GOT3 (cell line): ENCODE results near the gene CYTIP.
"Not testable (repeated sequence)": the region's sequence is repeated elsewhere in the genome, so short reads cannot be mapped to it uniquely, and the experiment has no call there.

Source experiments
- DNase-seq: peaks from one replicate; lab custom pipeline; 2025; ENCODE audit warnings: mixed read lengths; lab: John Stamatoyannopoulos, UW

Gene CYTIP

DNA sequence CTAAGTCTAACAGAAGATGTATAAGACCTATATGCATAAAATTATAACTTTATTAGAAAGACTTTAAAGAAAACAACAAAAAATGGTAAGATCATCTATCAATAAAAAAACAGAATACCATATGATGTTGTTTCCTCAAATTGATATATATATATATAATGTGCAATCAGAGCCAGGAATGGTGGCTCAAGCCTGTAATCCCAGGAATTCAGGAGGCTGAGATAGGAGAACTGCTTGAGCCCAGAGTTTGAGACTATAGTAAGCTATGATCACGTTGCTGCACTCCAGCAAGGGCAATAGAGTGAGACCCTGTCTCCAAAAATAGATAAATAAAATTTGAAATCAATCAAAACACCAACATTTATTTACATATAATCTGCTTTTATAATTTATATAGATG lies 19.5 kb downstream of the CYTIP start:
- no peak for DNase-seq

DNA sequence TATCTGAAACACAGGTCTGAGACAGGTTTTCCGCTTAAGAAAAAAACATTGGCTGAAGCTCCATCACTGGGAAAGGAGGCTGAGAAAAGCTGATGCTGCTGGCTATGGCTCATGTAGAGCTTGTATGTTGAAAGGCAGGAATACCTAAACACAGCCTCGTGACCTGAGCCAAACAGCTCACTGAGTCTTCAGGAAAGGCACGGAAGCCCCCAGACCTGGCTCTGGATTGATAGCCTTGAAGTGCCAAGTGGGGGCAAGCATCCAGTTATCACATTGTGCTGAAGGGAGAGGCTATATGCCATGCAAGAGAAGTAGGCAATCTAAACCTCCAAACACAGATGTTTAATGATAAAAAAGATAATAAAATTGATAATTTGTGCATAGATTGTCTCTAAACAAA lies 21.9 kb downstream of the CYTIP start:
- no peak for DNase-seq

- no peak for DNase-seq
Measured at GRCh38 chr2:157421331-157421944, 22.5 kb downstream of the CYTIP start.

DNA sequence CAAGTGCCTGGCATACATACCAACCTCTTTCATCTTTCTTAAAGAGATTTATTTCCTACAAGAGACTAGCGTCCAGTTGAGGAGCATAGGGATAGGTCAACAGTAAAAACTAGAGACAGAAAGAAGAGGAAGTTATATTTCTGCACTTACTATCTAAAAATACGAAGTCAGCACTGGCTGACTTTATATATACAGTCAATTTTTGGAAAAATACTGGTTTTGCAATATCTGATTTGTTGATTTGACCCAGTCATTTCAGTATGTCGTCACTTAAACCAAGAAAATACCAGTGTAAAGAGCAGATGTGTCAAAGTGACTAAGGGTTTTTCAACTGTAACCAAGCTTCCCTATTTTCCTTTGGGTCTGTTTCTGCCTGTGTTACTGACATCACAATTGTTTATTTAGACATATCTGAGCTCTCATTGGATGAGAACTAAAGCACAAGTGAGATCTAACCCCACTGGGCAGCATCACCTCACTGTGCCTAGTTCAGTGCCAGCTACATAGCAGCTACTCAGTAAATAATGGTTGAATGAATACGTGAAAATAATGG lies 23.0 kb downstream of the CYTIP start:
- DNase-seq: no peak

DNA sequence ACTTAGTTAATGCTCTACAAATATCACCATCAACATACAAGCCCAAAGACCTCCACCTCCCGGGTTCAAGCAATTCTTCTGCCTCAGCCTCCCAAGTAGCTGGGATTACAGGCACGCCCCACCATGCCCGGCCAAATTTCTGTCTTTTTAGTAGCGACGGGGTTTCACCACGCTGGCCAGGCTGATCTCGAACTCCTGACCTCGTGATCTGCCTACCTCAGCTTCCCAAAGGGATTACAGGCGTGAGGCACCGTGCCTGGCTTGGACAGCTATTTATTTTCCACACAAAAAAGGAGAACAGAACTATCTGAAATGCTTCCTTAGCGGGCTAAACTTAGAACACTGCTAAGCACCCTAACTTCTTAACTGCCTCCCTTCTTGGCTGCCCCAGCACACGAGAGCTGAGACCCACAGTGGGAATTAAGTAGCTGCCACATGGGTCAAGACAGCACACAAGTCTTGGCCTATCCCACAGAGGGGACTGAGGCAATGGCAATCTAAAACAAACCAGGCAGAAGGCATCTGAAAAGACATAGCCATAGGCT lies 24.8 kb downstream of the CYTIP start:
- DNase-seq: no peak

GRCh38 chr2:157418239-157418641 lies 25.6 kb downstream of the CYTIP start:
- DNase-seq: no peak

DNA sequence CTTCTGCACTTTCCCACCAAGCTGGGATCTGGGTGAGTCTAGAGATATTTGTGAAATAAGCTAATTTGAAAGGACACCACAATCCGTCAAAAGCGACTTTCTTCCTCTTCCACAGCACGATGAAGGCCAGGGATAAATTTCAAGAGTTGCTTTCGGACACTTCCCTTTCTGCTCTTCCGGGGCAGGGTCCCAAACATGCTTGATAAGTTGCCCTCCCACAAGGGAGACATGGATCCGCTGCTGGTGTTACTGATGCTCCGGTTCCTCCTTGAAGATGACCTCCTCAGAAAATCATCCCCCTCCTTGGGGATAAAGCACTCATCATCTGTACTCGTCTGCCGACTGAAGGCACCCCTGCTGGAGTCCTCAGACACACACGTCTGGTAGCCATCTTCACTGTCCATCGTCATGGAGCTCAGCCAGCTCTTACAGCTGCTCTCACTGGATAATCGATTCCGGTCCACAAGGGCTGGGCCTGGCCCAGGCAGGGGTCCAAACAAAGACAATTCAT lies 28.2 kb downstream of the CYTIP start:
- DNase-seq: no peak

DNA sequence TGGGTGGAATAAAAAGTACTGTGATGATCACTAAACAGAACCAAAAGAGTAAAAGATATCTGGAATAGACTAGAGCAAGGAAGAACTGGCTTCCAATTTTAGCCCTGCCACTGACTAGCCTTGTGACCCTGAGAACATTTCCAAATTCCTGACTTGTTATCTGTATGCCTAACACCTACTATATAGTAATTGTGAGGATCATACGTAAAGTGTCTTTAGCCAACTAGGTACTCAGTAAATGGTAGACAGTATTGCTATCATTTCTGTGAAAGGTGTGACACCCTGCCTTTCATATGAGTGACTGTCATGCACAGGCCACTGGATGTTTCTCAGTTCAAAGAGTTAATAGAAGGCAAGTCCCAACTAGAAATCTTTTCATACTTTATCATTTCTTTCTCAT lies 29.8 kb downstream of the CYTIP start:
- DNase-seq: no peak

DNA sequence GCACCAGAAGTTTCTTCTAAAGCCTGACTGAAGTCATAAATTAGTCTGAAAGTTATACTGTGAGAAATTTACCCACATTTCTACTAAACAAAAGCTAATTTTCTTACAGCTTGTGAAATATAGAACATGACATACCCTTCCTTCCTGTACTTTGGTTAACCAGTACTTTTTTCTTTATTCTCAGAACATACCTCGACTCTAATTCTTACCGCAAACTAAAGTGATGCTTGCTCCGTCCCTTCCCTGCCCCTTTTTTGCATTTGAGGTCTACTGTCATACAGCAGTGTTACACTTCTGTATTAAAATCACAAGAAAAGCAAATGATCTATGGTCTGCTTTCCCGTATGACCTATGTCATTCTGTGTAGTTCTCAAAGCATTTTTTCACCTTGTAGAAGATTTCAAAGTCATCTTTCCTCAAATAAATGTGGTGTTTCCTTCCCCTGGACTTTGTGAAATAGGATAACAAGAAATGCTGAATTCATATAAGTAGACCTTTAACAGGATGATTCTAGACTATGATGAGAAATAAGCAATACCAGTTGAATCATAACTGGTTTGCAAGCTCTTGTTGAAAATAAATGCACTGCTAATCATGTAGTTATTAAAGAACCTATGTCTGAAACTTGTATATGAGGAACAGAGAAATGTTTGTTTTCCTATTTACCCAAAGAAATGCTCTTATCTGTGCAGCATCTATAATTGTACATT lies 30.4 kb downstream of the CYTIP start:
- DNase-seq: no peak

GRCh38 chr2:157411624-157412336 lies 32.1 kb downstream of the CYTIP start:
- no peak for DNase-seq

GRCh38 chr2:157405398-157405797 lies 38.5 kb downstream of the CYTIP start:
- not testable (repeated sequence) for DNase-seq

DNA sequence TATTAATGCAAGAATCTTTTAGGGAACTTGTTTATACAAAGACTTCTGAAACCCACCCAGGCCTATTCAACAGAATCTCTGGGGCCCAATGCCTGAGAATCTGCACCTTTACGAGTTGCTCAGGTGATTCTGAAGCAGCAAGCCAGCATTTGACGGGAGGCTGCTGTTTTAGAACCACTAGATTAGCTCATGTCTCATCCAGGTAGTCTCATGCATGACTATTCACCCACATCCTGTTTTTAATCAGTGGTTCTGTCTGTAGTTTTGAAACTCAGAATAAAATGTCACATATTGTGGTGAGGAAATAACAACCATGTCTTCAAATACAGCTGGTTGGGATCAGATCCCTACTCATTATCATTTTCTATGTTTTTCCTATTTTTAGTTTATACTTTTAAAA lies 39.5 kb downstream of the CYTIP start:
- no peak for DNase-seq

DNA sequence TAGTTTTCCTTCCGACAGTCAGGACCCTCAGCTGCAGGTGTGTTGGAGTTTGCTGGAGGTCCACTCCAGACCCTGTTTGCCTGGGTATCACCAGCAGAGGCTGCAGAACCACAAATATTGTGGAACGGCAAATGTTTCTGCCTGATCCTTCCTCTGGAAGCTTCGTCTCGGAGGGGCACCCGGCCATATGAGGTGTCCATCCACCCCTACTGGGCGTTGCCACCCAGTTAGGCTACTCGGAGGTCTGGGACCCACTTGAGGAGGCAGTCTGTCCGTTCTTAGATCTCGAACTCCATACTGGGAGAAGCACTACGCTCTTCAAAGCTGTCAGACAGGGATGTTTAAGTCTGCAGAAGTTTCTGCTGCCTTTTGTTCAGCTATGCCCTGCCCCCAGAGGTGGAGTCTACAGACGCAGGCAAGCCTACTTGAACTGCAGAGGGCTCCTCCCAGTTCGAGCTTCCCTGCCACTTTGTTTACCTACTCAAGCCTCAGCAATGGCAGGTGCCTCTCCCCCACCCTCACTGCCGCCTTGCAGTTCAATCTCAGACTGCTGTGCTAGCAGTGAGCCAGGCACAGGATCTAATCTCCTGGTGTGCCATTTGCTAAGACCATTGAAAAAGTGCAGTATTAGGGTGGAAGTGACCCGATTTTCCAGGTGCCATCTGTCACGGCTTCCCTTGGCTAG lies 40.9 kb downstream of the CYTIP start:
- DNase-seq: not testable (repeated sequence)

GRCh38 chr2:157395811-157396210 lies 48.1 kb downstream of the CYTIP start:
- no peak for DNase-seq

- DNase-seq: no peak
Measured at GRCh38 chr2:157394928-157395327, 49.0 kb downstream of the CYTIP start.

DNA sequence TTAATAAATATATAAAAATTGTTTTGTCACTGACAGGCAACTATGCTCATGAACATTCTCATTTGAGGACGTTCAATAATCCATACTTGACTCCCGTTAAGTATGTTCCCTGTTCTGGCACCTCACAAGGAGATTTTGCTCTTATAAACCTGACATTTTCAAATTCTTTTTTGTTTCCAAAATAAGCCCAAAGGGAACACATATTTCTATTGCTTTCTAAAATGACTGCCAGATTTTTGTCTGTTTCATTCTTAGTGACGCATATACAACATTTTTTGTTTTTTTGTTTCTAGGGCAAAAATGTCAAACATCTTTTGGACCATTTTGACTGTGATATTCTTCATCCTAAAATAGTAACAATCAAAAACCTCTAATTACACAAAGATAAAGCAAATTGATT lies 50.5 kb downstream of the CYTIP start:
- DNase-seq: no peak

DNA sequence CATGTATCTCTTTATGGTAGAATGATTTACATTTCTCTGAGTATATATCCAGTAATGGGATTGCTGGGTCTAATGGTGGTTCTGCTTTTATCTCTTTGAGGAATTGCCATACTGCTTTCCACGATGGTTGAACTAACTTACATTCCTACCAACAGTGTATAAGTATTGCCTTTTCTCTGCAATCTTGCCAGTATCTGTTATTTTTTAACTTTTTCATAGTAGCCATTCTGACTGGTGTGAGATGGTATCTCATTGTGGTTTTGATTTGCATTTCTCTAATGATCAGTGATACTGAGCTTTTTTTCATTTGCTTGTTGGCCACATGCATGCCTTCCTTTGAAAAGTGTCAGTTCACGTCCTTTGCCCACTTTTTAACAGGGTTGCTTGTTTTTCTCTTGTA lies 55.1 kb downstream of the CYTIP start:
- DNase-seq: no peak

DNA sequence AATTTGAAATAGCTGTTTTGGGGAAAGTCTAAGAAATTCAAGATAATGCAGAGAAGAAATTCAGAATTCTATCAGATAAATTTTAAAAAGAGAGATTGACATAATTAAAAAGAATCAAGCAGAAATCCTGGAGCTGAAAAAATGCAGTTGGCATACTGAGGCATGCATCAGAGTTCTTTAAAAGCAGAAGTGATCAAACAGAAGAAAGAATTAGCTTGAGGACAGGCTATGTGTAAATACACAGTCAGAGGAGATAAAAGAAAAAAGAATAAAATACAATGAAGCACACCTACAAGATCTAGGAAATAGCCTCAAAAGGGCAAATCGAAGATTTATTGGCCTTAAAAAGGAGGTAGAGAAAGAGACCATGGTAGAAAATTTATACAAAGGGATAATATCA lies 57.1 kb downstream of the CYTIP start:
- no peak for DNase-seq

DNA sequence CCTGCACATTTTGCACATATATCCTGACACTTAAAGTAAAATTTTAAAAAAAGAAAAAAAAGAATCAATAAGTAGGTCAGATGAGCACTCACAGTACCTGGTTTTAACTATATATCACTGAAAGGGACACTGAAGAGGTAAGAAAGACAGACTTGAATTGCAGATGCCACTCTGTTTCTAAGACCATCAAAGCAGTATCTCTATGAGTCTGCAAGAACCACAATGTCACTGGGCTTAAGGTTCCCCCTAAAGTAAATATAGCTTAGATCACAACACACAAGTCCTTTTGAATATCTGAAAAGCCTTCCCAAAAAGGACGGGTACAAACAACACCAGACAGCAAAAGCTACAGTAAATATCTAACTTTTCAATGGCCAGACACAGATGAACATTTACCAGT lies 57.6 kb downstream of the CYTIP start:
- DNase-seq: no peak

DNA sequence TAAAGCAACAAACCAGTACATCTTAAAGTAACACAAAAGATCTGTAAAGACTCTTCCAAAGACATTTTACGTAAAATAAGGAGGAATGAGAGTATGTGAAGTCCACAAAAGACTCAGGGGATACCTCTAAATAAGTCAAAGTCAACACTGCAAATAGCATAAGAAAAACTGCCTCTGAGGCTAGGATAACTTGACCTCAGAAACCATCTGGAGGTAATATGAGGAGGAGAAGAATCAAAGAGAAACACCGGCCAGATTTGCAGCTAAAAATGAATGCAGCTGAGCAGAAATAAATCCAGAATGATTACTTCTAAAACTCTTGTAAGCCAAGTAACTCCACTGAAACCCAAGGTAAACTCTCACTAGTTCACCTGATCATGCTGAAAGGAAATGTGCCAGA lies 66.0 kb downstream of the CYTIP start:
- DNase-seq: no peak

GRCh38 chr2:157376041-157376440 lies 67.8 kb downstream of the CYTIP start:
- DNase-seq: no peak

- no peak for DNase-seq
Measured at GRCh38 chr2:157375384-157375783, 68.5 kb downstream of the CYTIP start.
